Right hindlimb (tissue), 1 donor: ENCODE results near the gene SYTL2.
A peak's percentile ranks its signal among the peaks of the same experiment; 100 is the strongest.

Experiments used
- DNase-seq: peaks from one replicate; pipeline ENCODE4 v3.0.0-alpha.2; 2018

SYTL2 gene

GRCh38 chr11:85759915-85760314 lies 51.0 kb downstream of the SYTL2 start:
- DNase-seq, result no peak

- no peak for DNase-seq
Observed at GRCh38 chr11:85758480-85759039, 52.4 kb downstream of the SYTL2 start.

GRCh38 chr11:85758026-85758425 lies 52.9 kb downstream of the SYTL2 start:
- no peak for DNase-seq

- DNase-seq, result no peak
Observed at GRCh38 chr11:85756401-85757200, 54.3 kb downstream of the SYTL2 start.

GRCh38 chr11:85755701-85756100 lies 55.2 kb downstream of the SYTL2 start:
- no peak for DNase-seq

- DNase-seq, result no peak
Observed at GRCh38 chr11:85755285-85755684, 55.7 kb downstream of the SYTL2 start.

GRCh38 chr11:85752890-85753581 lies 57.9 kb downstream of the SYTL2 start:
- DNase-seq, result peak; percentile 27

GRCh38 chr11:85752201-85752889 lies 58.6 kb downstream of the SYTL2 start:
- DNase-seq, result no peak

GRCh38 chr11:85751724-85752123 lies 59.2 kb downstream of the SYTL2 start:
- no peak for DNase-seq

GRCh38 chr11:85750646-85751045 lies 60.3 kb downstream of the SYTL2 start:
- DNase-seq, result no peak

GRCh38 chr11:85749884-85750283 lies 61.1 kb downstream of the SYTL2 start:
- DNase-seq, result no peak

- no peak for DNase-seq
Observed at GRCh38 chr11:85749287-85749834, 61.6 kb downstream of the SYTL2 start.

GRCh38 chr11:85748455-85748891 lies 62.5 kb downstream of the SYTL2 start:
- no peak for DNase-seq

- no peak for DNase-seq
Observed at GRCh38 chr11:85746670-85747069, 64.3 kb downstream of the SYTL2 start.

GRCh38 chr11:85745626-85746025 lies 65.3 kb downstream of the SYTL2 start:
- no peak for DNase-seq

GRCh38 chr11:85742873-85743275 lies 68.1 kb downstream of the SYTL2 start:
- DNase-seq, result no peak

GRCh38 chr11:85742348-85742747 lies 68.6 kb downstream of the SYTL2 start:
- no peak for DNase-seq

GRCh38 chr11:85740481-85741400 lies 70.2 kb downstream of the SYTL2 start:
- no peak for DNase-seq

GRCh38 chr11:85737738-85738137 lies 73.2 kb downstream of the SYTL2 start:
- DNase-seq, result no peak

- no peak for DNase-seq
Observed at GRCh38 chr11:85735876-85736460, 75.0 kb downstream of the SYTL2 start.

- no peak for DNase-seq
Observed at GRCh38 chr11:85732965-85733364, 78.0 kb downstream of the SYTL2 start.

GRCh38 chr11:85726381-85726780 lies 84.6 kb downstream of the SYTL2 start:
- DNase-seq, result no peak
